GM23338 (cell line): ENCODE results near the gene TOR3A. TPM values are rescaled to one million over a fixed set of nuclear protein-coding genes. Genes with fewer than 3 reads are reported as not detected.

Experiments used
- ATAC-seq: fragments of 200-7000 bp; cut with Tn5 transposase; 3 replicates; pipeline ENCODE4 v1.9.1; 2020
- DNase-seq: peaks from one replicate; pipeline ENCODE4 v3.0.0-alpha.2; 2015; ENCODE audit warnings: low spot score
- H2AFZ ChIP-seq: fragments of 200-600 bp; sonication (generic); 2 replicates; pipeline ENCODE4 v1.8.0; 2016; ENCODE audit warnings: antibody characterized with exemption, mild to moderate bottlenecking, moderate library complexity
- H3F3A ChIP-seq: fragments of 200-600 bp; sonication (generic); replicated peaks from 2 replicates; pipeline ENCODE4 v1.8.0; 2017; ENCODE audit warnings: antibody characterized with exemption, mixed run types, low read depth
- H3K27ac ChIP-seq: fragments of 200-600 bp; sonication (generic); 2 replicates; pipeline ENCODE4 v1.6.1; 2016; ENCODE audit warnings: low read depth
- H3K27me3 ChIP-seq: fragments of 200-600 bp; sonication (generic); 2 replicates; pipeline ENCODE4 v1.8.0; 2016; ENCODE audit warnings: mild to moderate bottlenecking, mixed run types, moderate library complexity; ENCODE audit not compliant: insufficient read depth
- H3K36me3 ChIP-seq: fragments of 200-600 bp; sonication (generic); 2 replicates; pipeline ENCODE4 v1.8.0; 2016; ENCODE audit warnings: mild to moderate bottlenecking; ENCODE audit not compliant: insufficient read depth
- H3K4me1 ChIP-seq: fragments of 200-600 bp; sonication (generic); 2 replicates; pipeline ENCODE4 v1.8.0; 2016; ENCODE audit warnings: mild to moderate bottlenecking, moderate library complexity; ENCODE audit not compliant: insufficient read depth
- H3K4me2 ChIP-seq: fragments of 200-600 bp; sonication (generic); 2 replicates; pipeline ENCODE4 v1.7.1; 2017; ENCODE audit warnings: mixed run types
- H3K4me3 ChIP-seq: fragments of 200-600 bp; sonication (generic); 2 replicates; pipeline ENCODE4 v1.6.1; 2016; ENCODE audit warnings: mixed run types
- H3K79me2 ChIP-seq: fragments of 200-600 bp; sonication (generic); replicated peaks from 2 replicates; pipeline ENCODE4 v1.8.0; 2017; ENCODE audit warnings: mild to moderate bottlenecking; ENCODE audit not compliant: insufficient read depth
- H3K9me2 ChIP-seq: fragments of 200-600 bp; sonication (generic); 2 replicates; pipeline ENCODE4 v1.8.0; 2017; ENCODE audit not compliant: insufficient read depth
- H4K20me1 ChIP-seq: fragments of 200-600 bp; sonication (generic); replicated peaks from 2 replicates; pipeline ENCODE4 v1.8.0; 2017; ENCODE audit warnings: mild to moderate bottlenecking; ENCODE audit not compliant: insufficient read depth
- H3K27ac Mint-ChIP-seq: 2 replicates; pipeline ENCODE4 v1.8.0; 2020; ENCODE audit warnings: inconsistent platforms, mild to moderate bottlenecking, moderate library complexity, mixed read lengths
- H3K27me3 Mint-ChIP-seq: 3 replicates; pipeline ENCODE4 v1.8.0; 2022; ENCODE audit warnings: low read depth, mild to moderate bottlenecking, moderate library complexity, mixed read lengths, inconsistent platforms; ENCODE audit not compliant: insufficient read depth, poor library complexity
- H3K36me3 Mint-ChIP-seq: 3 replicates; pipeline ENCODE4 v1.8.0; 2021; ENCODE audit warnings: low read depth, mild to moderate bottlenecking, inconsistent platforms, moderate library complexity, mixed read lengths
- H3K4me1 Mint-ChIP-seq: 3 replicates; pipeline ENCODE4 v1.8.0; 2020; ENCODE audit warnings: mild to moderate bottlenecking, inconsistent platforms, mixed read lengths
- H3K4me3 Mint-ChIP-seq: 3 replicates; pipeline ENCODE4 v1.8.0; 2021; ENCODE audit warnings: moderate library complexity, mild to moderate bottlenecking, inconsistent platforms, mixed read lengths
- H3K9me3 Mint-ChIP-seq: 3 replicates; pipeline ENCODE4 v1.8.0; 2020; ENCODE audit warnings: moderate library complexity, mild to moderate bottlenecking, inconsistent platforms, mixed read lengths
- CTCF ChIP-seq, 2 experiments: fragments of 200-600 bp in 1 of 2; sonication (generic) in 1 of 2; conservative IDR thresholded peaks; 2 replicates each; pipeline versions ENCODE4 v1.5.1 to v1.6.1; 2016 to 2017; ENCODE audit warnings: antibody characterized with exemption in 2 of 2, low read depth in 2 of 2, mild to moderate bottlenecking in 2 of 2, moderate library complexity in 1 of 2
- EZH2phosphoT487 ChIP-seq: fragments of 200-600 bp; sonication (generic); IDR thresholded peaks from one replicate; pipeline ENCODE4 v1.8.1; 2018; ENCODE audit warnings: antibody characterized with exemption; ENCODE audit not compliant: unreplicated experiment
- ZNF114 ChIP-seq: fragments of 250-450 bp; sonication (Bioruptor Pico); IDR thresholded peaks from 2 replicates; pipeline ENCODE4 v1.5.0; 2020; ENCODE audit warnings: mild to moderate bottlenecking, moderate library complexity
- ZNF331 ChIP-seq: fragments of 250-450 bp; sonication (Bioruptor Pico); IDR thresholded peaks from 2 replicates; pipeline ENCODE4 v1.5.0; 2020; ENCODE audit warnings: low read depth, mild to moderate bottlenecking, moderate library complexity
- polyA plus RNA-seq: library from polyadenylated mRNA; unstranded; fragments of >200 nt; fragmentation: Nextera tagmentation; extraction: Ambion mirVana; gene quantifications from 2 replicates; pipeline ENCODE4 v1.2.1, GENCODE V29; 2016
- small RNA-seq: library from RNA; depleted of rRNA; stranded (forward); fragments of <200 nt; gene quantifications from one replicate; pipeline ENCODE3, GENCODE V24; 2014; ENCODE audit warnings: low replicate concordance
- total RNA-seq: library from RNA; depleted of rRNA; stranded (reverse); fragments of >200 nt; shearing (Covaris generic); gene quantifications from 2 replicates; pipeline ENCODE4 v1.2.3, GENCODE V29; 2014; rRNA removed

Gene TOR3A
- total and polyA plus RNA-seq, 2 experiments from 2014 or later: 11.2 to 57.6 TPM

GRCh38 chr1:179145521-179145920 lies 63.7 kb downstream of the TOR3A start:
- Histone ChIP-seq H3K27ac (no peak overlapping the region), H3K9me2 (no peaks in the 10 kb centered on the region), H3K4me2 (no peak overlapping the region), H3K36me3 (no peaks in the 10 kb centered on the region), H3K79me2 (peaks cover 42% of the 10 kb centered on the region), H3K4me1 (peaks cover 19% of the 10 kb centered on the region), H3F3A (no peaks in the 10 kb centered on the region), H4K20me1 (no peaks in the 10 kb centered on the region), H3K27me3 (no peaks in the 10 kb centered on the region), H2AFZ (no peak overlapping the region), H3K4me3 (no peak overlapping the region)
- ATAC-seq (no peak), DNase-seq (no peak)
- Mint-ChIP-seq H3K9me3 (peaks cover 3% of the 10 kb centered on the region; the same call in 1 of the 3 replicates), H3K36me3 (peaks cover 14% of the 10 kb centered on the region), H3K4me1 (peaks cover 13% of the 10 kb centered on the region; the same call in 2 of the 3 replicates), H3K27ac (no peak overlapping the region), H3K4me3 (no peak overlapping the region), H3K27me3 (no peaks in the 10 kb centered on the region)
- TF ChIP-seq ZNF114 (CRISPR knock-in tag) (no peak), EZH2phosphoT487 (no peak), ZNF331 (CRISPR knock-in tag) (no peak), CTCF (conservative IDR thresholded peaks at IDR 0.05; ENCODE audit: low read depth in 2 of 2) (no peak)

Small RNA genes lying within 50 kb of the gene (small RNA-seq; reads per million reads assigned to genes)
- not detected for gene AL512326.3

Other genes starting within 250 kb of the TOR3A start
- gene ANGPTL1, start 211.0 kb upstream of the TOR3A start, total RNA-seq: not detected in 2 replicates
- 0.19 and 0.58 TPM in 2 replicates for gene ANGPTL1, start 211.0 kb upstream of the TOR3A start, polyA plus RNA-seq
- gene FAM20B, start 56.2 kb upstream of the TOR3A start, total RNA-seq: 19.9 and 22.5 TPM in 2 replicates
- gene FAM20B, start 56.2 kb upstream of the TOR3A start, polyA plus RNA-seq: 4.7 and 5.3 TPM in 2 replicates
- 21.5 and 22.7 TPM in 2 replicates for gene ABL2, start 147.6 kb downstream of the TOR3A start, total RNA-seq
- 3.8 and 5.8 TPM in 2 replicates for gene ABL2, start 147.6 kb downstream of the TOR3A start, polyA plus RNA-seq
- 0.93 and 1.3 TPM in 2 replicates for gene SOAT1, start 211.7 kb downstream of the TOR3A start, total RNA-seq
- gene SOAT1, start 211.7 kb downstream of the TOR3A start, polyA plus RNA-seq: 1.3 and 2.6 TPM in 2 replicates